A549 treated with dexamethasone at 1 μM for 4 hours (cell line): Measurements from ENCODE around the gene PSMG1. TPM values are rescaled to one million over a fixed set of nuclear protein-coding genes. Genes with fewer than 3 reads are reported as not detected.

ENCODE experiments used
- total RNA-seq: library from RNA; stranded (reverse); fragments of 200-300 nt; extraction: Qiagen RNA extraction; gene quantifications from 5 replicates; pipeline ENCODE4 v1.2.3, GENCODE V29; 2022

The PSMG1 gene, protein sequence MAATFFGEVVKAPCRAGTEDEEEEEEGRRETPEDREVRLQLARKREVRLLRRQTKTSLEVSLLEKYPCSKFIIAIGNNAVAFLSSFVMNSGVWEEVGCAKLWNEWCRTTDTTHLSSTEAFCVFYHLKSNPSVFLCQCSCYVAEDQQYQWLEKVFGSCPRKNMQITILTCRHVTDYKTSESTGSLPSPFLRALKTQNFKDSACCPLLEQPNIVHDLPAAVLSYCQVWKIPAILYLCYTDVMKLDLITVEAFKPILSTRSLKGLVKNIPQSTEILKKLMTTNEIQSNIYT
- total RNA-seq: 72.7 to 97.5 TPM (median 89.3 TPM) in 5 replicates

DNA sequence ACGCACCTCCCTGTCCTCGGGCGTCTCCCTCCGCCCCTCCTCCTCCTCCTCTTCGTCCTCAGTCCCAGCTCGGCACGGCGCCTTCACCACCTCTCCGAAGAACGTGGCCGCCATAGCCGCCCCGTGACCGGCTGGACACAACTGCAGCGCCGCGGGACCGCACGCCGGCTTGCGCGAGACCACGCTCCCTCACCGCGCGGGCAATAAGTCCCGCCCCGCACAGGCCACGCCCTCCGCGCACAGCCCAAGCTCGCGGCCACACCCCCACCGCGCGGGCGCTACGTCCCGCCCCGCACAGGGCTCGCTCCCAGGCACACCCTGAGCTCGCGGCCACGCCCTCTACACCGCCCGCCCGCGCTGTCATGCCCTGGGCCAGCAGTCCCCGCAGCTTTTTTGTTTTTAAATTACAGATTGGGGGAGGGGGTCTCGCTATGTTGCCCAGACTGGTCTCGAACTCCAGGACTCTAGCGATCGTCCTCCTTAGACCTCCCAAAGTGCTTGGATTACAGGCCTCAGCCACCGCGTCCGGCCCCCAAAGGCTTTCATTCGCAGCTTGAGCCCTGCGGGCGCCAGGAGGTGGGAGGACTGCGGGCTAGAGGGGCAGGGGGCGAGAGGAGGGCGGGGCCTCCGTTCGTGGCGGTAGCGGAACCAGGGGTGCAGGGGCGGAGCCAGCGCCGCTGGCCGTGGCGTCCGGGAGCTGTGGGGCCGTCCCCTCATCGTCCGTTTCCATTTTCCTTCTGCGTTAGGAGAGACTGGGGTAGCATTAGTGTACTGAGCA lies at the start of gene PSMG1:
PSMG1 (minus strand) TSS at position 180 of the 778 bp plus-strand sequence; CDS start at position 114, 66 bp downstream.

Other genes starting within 250 kb of the PSMG1 start
- gene BRWD1, start 130.2 kb upstream of the PSMG1 start, total RNA-seq: 6.9 to 11.1 TPM (median 9.6 TPM) in 5 replicates
- gene HMGN1, start 165.6 kb upstream of the PSMG1 start, total RNA-seq: 164 to 215 TPM (median 171 TPM) in 5 replicates